Endometrium (tissue), 2 donors: ENCODE results near the gene CEP43.
"Not testable (repeated sequence)": the region's sequence is repeated elsewhere in the genome, so short reads cannot be mapped to it uniquely, and the experiment has no call there.

Source experiments
- FAIRE-seq: peaks from 2 replicates; lab custom pipeline; 2012; peaks lifted over from hg19 to GRCh38; lab: Jason Lieb, UNC
- donor health status: control.
- donor health status: control.

The CEP43 gene

GRCh38 chr6:166999145-166999883 lies at the start of gene CEP43:
Gene CEP43, plus strand, starts transcription at chr6:166999397. Its CDS starts 16 bp downstream, at chr6:166999413.
- no peak for FAIRE-seq

GRCh38 chr6:166949528-166950442 lies 49.4 kb upstream of the CEP43 start:
- no peak for FAIRE-seq

GRCh38 chr6:166950443-166950821 lies 48.8 kb upstream of the CEP43 start:
- no peak for FAIRE-seq

- FAIRE-seq = not testable (repeated sequence)
Observed at GRCh38 chr6:166950892-166951669, 48.1 kb upstream of the CEP43 start.

GRCh38 chr6:166951670-166952060 lies 47.5 kb upstream of the CEP43 start:
- no peak for FAIRE-seq

GRCh38 chr6:166952121-166952520 lies 47.1 kb upstream of the CEP43 start:
- FAIRE-seq = no peak

- no peak for FAIRE-seq
Observed at GRCh38 chr6:166952567-166953486, 46.4 kb upstream of the CEP43 start.

GRCh38 chr6:166954118-166954713 lies 45.0 kb upstream of the CEP43 start:
- no peak for FAIRE-seq

- FAIRE-seq = no peak
Observed at GRCh38 chr6:166955121-166955864, 43.9 kb upstream of the CEP43 start.

GRCh38 chr6:166955865-166956443 lies 43.2 kb upstream of the CEP43 start:
- FAIRE-seq = no peak

- no peak for FAIRE-seq
Observed at GRCh38 chr6:166956444-166957086, 42.6 kb upstream of the CEP43 start, which contains the start of gene RNASET2. Gene RNASET2, minus strand, starts transcription at chr6:166956550. Its CDS starts 368 bp downstream, at chr6:166956182.

GRCh38 chr6:166957087-166957804 lies 42.0 kb upstream of the CEP43 start:
- no peak for FAIRE-seq

- FAIRE-seq = no peak
Observed at GRCh38 chr6:166957805-166958076, 41.5 kb upstream of the CEP43 start.

GRCh38 chr6:166958926-166959861 lies 40.0 kb upstream of the CEP43 start:
- FAIRE-seq = no peak

GRCh38 chr6:166959911-166960608 lies 39.1 kb upstream of the CEP43 start:
- no peak for FAIRE-seq

- no peak for FAIRE-seq
Observed at GRCh38 chr6:166960609-166960978, 38.6 kb upstream of the CEP43 start.

- no peak for FAIRE-seq
Observed at GRCh38 chr6:166966268-166966667, 32.9 kb upstream of the CEP43 start.
